GM12872 (cell line): ENCODE measurements around the gene ACTR1B.

Experiments used
- TF ChIP-seq, protein P1 (sequence below): IDR thresholded peaks from 3 replicates; pipeline ENCODE4 v1.5.1; 2011; ENCODE audit warnings: low read depth, mild to moderate bottlenecking, low read length, moderate library complexity; ENCODE audit not compliant: insufficient read depth

Gene ACTR1B

DNA sequence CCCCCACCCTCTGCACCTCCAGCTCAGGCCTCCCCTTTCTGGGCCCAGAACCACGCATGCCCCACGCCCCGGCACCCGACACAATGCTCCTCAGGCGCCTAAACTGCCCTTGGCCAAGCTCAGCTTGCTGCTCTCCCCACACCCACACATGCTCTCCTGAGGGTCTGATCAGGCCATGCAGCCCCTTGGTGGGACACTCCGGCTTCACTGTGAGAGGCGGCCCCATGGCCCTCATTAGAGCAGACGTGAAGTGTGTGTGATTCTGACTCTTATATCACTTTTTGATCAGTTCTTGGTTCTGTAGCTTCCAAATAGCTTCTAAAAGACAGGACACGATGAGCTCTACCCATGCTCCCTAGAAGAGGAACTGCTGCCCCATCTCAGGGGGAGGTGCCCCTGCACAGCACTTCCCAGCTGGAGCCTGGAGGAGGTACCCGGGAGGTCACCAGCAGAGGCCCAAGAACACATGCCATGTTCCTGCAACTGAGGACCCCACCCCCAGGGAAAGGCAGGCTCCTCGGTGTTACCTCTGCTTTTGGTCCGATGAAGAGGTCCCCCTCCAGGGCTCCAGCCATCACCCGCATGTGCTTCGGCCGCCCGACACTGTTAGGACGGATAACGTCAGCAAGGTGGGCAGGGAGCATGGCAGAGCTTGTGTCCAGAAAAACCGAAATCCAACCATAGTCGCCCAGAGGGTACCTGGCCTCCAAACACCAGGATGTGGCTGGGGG lies 3.6 kb downstream of the ACTR1B start:
- TF ChIP-seq, protein P1, sequence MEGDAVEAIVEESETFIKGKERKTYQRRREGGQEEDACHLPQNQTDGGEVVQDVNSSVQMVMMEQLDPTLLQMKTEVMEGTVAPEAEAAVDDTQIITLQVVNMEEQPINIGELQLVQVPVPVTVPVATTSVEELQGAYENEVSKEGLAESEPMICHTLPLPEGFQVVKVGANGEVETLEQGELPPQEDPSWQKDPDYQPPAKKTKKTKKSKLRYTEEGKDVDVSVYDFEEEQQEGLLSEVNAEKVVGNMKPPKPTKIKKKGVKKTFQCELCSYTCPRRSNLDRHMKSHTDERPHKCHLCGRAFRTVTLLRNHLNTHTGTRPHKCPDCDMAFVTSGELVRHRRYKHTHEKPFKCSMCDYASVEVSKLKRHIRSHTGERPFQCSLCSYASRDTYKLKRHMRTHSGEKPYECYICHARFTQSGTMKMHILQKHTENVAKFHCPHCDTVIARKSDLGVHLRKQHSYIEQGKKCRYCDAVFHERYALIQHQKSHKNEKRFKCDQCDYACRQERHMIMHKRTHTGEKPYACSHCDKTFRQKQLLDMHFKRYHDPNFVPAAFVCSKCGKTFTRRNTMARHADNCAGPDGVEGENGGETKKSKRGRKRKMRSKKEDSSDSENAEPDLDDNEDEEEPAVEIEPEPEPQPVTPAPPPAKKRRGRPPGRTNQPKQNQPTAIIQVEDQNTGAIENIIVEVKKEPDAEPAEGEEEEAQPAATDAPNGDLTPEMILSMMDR, result no peak

DNA sequence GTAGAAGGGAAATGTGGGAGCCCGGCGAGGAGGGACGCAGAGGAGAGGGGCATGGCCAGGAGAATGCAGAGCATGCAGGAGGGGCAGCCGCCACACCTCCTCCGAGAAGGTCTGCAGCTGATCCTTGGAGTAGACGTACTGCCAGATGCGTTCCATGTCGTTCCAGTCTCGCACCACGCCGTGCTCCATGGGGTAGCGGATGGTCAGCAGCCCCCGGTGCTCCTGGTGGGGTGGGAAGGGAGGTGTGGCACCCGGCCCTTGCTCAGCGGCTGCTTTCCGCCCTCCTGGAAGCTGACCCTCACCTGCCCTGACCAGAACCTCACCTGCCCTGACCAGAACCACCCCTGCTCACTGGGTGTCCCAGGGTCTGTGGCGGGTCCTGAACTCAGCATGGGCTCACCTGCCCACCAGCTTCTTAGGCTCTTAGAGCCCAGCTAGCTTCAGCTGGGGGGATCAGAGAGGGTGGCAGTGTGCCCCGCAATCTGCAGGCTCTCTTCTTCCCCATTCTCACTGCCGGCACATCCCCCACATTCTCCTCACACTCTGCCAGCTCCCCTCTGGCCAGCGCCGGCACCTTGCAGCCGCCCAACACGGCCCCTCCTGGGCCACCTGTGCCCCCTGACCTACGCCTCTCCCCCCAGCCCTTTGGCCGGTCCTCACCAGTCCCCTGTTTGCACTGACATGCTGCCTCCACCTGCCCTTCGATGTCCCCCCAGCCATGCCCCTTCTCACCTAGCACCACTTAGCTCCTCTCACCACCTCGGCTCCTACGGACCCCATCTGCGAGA lies 4.4 kb downstream of the ACTR1B start:
- TF ChIP-seq, protein P1, result no peak

DNA sequence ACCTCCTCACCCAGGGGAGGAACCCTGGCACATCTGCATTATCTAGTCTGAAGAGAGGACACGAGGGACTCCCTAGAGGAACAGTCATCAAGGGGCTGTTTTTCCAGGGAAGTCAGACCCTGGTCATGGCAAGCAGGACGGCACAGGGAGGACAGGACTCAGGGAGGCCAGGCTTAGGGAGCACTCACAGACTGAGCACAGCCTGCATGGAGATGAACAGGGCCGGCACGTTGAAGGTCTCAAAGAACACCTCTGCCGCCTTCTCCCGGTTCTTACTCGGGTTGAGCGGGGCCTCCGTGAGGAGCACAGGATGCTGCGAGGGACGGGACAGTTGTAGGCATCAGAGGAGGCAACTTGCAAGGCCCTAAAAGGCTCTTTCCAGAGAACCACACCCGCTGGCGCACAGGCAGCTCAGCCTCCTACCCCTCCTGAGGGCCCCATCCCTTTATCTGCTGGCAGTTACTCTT lies 5.1 kb downstream of the ACTR1B start:
- TF ChIP-seq, protein P1, result no peak

DNA sequence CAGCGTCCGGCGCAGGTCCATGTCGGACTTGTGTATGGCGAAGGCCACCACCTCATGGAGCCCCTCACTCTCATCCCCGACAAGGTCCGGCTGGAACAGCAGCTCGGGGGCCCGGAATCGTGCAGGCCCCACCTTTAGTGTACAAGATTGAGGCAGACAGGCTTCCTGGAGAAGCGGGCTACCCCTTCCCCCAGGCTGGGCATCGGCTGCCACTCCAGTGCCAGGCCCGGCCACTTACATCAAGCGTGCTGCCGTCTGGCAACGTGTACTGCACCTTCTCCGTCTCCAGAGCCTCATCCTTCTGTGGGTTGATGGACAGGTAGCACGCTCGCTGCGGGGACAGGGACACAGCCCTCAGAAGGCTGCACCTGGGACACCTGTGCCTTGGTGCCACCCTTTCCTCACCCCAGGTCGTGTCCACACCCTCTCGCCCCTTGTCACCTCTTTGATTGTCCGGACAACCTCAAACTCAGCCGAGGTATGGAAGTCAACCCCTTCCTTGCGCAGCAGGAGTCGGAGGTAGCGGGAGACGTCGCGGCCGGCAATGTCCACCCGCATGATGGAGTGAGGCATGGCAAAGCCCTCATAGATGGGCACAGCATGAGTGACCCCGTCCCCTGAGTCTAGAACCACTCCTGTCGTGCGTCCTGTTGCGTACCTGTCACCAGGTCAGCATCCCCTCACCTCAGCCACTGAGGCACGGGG lies 5.7 kb downstream of the ACTR1B start:
- TF ChIP-seq, protein P1, result no peak

DNA sequence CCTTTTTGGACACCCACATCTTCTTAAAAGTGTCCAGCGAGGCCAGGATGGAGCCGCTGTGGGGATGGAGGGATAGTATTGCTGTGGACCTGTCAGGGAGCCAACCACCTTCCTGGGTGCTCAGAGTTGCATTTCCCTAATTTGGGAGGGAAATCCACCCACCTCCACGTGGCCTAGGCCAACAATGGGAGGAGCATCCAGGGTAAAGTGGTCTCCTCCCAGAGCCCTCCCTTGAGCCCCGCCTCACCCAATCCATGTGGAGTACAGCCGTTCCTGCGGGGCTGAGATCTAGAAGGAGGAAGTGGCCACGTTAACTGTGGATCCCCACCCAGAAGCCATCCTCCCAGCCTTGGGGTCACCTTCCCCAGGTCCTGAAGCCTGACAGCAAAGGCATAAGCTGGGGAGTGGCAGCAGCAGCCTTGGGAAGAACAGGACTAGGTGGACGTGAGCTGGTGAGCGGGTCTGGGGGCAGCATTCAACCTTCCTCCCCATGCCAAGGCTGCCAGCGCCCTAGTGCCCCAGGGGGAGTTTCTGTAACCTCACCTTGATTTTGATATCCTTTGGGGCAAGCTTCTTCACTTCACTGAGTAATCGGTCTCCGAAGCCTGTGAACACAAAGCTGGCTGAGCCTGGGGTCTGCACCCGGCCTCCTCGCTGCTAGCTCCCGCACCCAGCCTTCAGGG lies 6.8 kb downstream of the ACTR1B start:
- TF ChIP-seq, protein P1, result no peak

DNA sequence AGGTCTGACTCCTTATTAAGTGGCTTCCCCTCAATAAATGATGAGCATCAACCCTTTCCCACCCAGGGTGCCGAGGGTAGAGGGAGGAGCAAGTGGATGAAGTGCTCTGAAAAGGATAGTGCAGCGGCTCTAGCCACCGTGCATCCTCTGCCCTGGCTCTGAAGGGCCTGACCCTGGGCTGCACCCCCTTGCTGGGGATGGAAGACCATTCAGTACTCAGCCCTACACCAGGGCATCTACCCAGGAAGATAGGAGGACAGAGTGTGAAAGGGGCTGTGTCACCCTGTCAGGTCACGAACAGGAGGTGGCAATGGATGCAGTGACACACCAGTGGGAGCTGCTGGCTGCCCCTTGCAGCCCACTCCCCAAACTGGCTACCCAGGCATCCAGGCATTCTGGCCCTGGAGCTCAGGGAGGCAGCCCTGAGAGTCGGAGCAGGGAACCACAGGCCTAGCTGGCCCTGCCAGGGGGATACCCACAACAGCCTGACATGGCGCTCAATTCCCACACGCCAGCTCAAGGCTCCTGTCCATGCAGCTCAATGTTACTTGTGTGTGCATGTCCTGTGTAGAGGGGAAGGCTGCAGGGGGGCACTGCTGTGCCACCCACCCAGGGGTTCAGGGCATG lies 7.6 kb downstream of the ACTR1B start:
- TF ChIP-seq, protein P1, result no peak
